Nephron (organoid): Measurements from ENCODE around the gene USP3.
"Not testable (repeated sequence)": the region's sequence is repeated elsewhere in the genome, so short reads cannot be mapped to it uniquely, and the experiment has no call there.

Experiments
- H3K27ac Mint-ChIP-seq, 3 experiments: 2 replicates each; pipeline ENCODE4 v1.8.0; 2020; ENCODE audit warnings: mixed read lengths in 3 of 3, mild to moderate bottlenecking in 2 of 3, moderate library complexity in 1 of 3
- H3K27me3 Mint-ChIP-seq: 2 replicates; pipeline ENCODE4 v1.8.0; 2021; ENCODE audit warnings: low read depth, mild to moderate bottlenecking, moderate library complexity, mixed read lengths
- H3K36me3 Mint-ChIP-seq: 2 replicates; pipeline ENCODE4 v1.8.0; 2020; ENCODE audit warnings: low read depth, mixed read lengths
- H3K4me1 Mint-ChIP-seq: 2 replicates; pipeline ENCODE4 v1.8.0; 2020; ENCODE audit warnings: mixed read lengths
- H3K4me3 Mint-ChIP-seq, 3 experiments: 2 replicates each; pipeline ENCODE4 v1.8.0; 2020; ENCODE audit warnings: mild to moderate bottlenecking in 3 of 3, mixed read lengths in 3 of 3, moderate library complexity in 2 of 3
- H3K9me3 Mint-ChIP-seq: 2 replicates; pipeline ENCODE4 v1.8.0; 2020; ENCODE audit warnings: mixed read lengths
- TF ChIP-seq, protein P1 (sequence below), 3 experiments: fragments of 200-600 bp; sonication (generic); IDR thresholded peaks; one replicate each; pipeline ENCODE4 v1.5.0; 2021; ENCODE audit warnings: antibody characterized with exemption in 3 of 3; ENCODE audit not compliant: unreplicated experiment in 3 of 3

Gene USP3

DNA sequence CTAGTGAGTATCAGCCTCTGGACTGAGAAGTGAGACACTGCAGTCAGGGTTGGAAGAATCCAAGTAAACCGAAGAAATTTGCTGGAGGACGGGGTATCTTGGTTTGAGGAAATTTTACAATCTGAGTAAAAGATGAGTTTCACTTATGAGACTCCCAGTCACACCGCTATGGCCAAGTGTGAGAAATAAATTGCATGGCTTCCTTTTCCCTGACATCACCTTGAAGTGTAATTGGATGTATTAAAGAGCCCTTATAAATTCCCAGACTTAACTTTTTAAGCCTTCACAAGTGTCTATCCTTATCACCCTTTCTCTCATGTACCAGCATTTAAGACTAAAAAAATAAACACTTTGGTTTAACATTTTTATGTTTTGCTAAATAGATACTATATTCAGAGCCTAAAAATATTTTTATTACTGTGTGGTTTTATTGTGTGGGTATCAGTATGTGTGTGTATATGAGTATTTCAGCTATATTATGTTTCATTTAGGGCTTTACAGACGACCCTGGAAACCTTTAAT is 23.8 kb downstream of the USP3 start:
- Mint-ChIP-seq H3K9me3 (no peaks in the 10 kb centered on the region), H3K4me3 (no peak overlapping the region), H3K36me3 (no peaks in the 10 kb centered on the region), H3K4me1 (peaks cover 31% of the 10 kb centered on the region), H3K27me3 (no peaks in the 10 kb centered on the region), H3K27ac (no peak overlapping the region)
- TF ChIP-seq, protein P1, sequence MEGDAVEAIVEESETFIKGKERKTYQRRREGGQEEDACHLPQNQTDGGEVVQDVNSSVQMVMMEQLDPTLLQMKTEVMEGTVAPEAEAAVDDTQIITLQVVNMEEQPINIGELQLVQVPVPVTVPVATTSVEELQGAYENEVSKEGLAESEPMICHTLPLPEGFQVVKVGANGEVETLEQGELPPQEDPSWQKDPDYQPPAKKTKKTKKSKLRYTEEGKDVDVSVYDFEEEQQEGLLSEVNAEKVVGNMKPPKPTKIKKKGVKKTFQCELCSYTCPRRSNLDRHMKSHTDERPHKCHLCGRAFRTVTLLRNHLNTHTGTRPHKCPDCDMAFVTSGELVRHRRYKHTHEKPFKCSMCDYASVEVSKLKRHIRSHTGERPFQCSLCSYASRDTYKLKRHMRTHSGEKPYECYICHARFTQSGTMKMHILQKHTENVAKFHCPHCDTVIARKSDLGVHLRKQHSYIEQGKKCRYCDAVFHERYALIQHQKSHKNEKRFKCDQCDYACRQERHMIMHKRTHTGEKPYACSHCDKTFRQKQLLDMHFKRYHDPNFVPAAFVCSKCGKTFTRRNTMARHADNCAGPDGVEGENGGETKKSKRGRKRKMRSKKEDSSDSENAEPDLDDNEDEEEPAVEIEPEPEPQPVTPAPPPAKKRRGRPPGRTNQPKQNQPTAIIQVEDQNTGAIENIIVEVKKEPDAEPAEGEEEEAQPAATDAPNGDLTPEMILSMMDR (IDR thresholded peaks at IDR 0.05; ENCODE audit: unreplicated experiment in 3 of 3): no peak

DNA sequence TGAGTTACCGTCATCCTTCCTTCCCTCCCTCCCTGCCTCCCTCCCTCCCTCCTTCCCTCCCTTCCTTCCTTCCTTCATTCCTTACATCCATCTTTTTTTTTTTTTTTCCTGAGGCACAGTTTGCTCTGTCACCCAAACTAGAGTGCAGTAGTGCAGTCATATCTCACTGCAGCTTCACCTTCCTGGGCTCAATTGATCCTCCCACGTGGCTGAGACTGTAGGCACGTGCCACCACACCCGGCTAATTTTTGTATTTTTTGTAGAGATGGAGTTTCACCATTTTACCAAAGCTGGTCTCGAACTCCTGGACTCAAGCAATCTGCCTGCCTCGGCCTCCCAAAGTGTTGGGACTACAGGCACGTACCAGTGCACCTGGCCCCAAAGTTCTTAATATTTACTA is 25.8 kb downstream of the USP3 start:
- Mint-ChIP-seq H3K9me3 (no peaks in the 10 kb centered on the region), H3K27ac (no peak overlapping the region), H3K4me1 (peaks cover 20% of the 10 kb centered on the region), H3K27me3 (no peaks in the 10 kb centered on the region), H3K4me3 (no peak overlapping the region), H3K36me3 (no peaks in the 10 kb centered on the region)
- TF ChIP-seq, protein P1 (IDR thresholded peaks at IDR 0.05; ENCODE audit: unreplicated experiment in 3 of 3): no peak

DNA sequence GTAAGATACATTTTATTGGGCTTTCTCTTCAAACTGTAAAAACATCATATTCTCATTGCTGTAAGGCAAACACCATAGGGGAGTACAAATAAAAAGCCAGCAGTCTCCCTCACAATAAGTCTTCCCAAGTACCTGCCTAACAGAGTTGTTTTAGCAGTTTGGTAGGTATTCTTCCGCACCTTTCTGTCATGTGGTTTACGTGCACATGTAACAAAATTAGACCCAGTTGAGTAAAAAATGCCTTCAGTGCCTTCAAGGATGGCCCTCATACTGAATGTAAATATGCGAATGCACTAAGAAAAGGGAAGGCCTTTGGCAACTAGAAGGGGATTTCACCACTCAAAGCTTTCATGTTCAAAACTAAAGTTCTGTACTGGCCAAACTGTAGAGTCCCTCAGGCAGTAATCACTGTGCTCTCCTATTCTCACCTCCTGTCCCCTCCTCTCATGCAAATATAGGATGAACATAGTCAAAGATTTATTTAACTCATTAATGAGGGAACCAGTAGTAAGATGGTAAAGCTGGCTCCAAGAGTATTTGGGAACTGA is 26.4 kb downstream of the USP3 start:
- H3K27ac Mint-ChIP-seq: peak overlapping the region in 1 of 3 experiments; percentile 2
- H3K36me3 Mint-ChIP-seq: no peaks in the 10 kb centered on the region
- H3K4me1 Mint-ChIP-seq: peaks cover 16% of the 10 kb centered on the region
- no peaks in the 10 kb centered on the region for H3K9me3 Mint-ChIP-seq
- TF ChIP-seq, protein P1 (IDR thresholded peaks at IDR 0.05; ENCODE audit: unreplicated experiment in 3 of 3): no peak
- no peak overlapping the region for H3K4me3 Mint-ChIP-seq
- no peaks in the 10 kb centered on the region for H3K27me3 Mint-ChIP-seq

DNA sequence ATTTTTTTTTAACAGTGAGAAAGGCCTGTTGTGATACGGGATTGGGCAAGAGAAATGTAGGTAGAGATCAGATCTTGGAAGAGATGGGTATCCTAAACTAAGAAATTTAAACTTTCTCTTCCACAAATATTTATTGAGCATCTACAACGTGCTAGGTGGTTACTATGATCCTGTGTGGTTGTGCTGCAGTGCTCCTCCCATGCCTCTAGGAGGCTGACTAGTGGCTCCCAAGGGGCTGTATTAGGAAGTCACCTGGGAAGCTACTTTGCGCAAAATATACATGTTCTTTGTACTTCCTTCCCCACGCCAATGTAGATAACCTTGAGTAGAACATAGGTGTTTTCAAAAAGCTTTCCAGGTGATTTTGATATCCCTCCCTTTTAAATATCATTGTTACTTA is 27.2 kb downstream of the USP3 start:
- no peaks in the 10 kb centered on the region for H3K27me3 Mint-ChIP-seq
- no peak overlapping the region for H3K4me3 Mint-ChIP-seq
- TF ChIP-seq, protein P1 (IDR thresholded peaks at IDR 0.05; ENCODE audit: unreplicated experiment in 3 of 3): no peak
- H3K4me1 Mint-ChIP-seq: peaks cover 10% of the 10 kb centered on the region
- no peak overlapping the region for H3K27ac Mint-ChIP-seq
- H3K36me3 Mint-ChIP-seq: no peaks in the 10 kb centered on the region
- no peaks in the 10 kb centered on the region for H3K9me3 Mint-ChIP-seq

DNA sequence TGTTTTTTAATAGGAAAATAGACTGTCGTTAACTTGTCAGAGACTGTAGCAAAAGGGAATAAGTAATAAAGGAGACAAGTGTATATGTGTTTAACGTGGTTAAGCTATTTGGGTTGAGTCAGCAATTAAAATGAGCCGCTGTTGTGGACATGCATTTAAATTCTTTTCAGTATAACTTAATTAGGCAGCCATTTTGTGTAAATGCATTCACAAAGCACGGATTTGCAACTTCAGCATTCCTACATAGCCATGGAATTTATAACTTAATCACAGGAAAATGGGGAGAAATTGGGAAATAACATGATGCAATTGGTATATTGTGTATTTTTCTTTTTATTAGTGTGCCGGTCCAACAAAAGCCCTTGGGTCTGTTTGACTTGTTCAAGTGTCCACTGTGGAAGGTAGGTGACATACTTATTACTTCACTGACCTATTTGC is 27.9 kb downstream of the USP3 start:
- Mint-ChIP-seq H3K27me3 (no peaks in the 10 kb centered on the region), H3K4me3 (no peak overlapping the region), H3K9me3 (no peaks in the 10 kb centered on the region), H3K27ac (peak overlapping the region in 1 of 3 experiments; percentile 64), H3K36me3 (peaks cover 2% of the 10 kb centered on the region), H3K4me1 (peaks cover 5% of the 10 kb centered on the region)
- TF ChIP-seq, protein P1 (IDR thresholded peaks at IDR 0.05; ENCODE audit: unreplicated experiment in 3 of 3): no peak

DNA sequence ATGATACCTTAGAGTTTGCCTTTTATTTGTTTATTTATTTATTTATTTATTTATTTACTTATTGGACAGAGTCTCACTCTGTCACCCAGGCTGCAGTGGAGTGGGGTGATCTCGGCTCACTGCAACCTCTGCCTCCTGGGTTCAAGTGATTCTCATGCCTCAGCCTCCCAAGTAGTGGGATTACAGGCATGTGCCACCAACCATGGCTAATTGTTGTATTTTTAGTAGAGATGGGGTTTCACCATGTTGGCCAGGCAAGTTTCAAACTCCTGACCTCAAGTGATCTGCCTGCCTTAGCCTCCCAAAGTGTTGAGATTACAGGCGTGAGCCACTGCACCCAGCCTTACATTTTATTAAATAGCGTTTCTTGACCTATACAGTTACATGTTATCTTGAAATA is 30.5 kb downstream of the USP3 start:
- not testable (repeated sequence) for H3K27ac Mint-ChIP-seq, H3K36me3 Mint-ChIP-seq, H3K4me3 Mint-ChIP-seq, H3K9me3 Mint-ChIP-seq, H3K27me3 Mint-ChIP-seq
- H3K4me1 Mint-ChIP-seq: peaks cover 10% of the 10 kb centered on the region
